HEK293 (cell line): ENCODE measurements around the gene TMEM151A.

Experiments used
- CTCF ChIA-PET: fragments of 350-600 bp; formaldehyde crosslinking; extraction: SDS; loops from one replicate; lab custom pipeline; 2021; ENCODE audit warnings: antibody characterized with exemption; lab: Yijun Ruan, JAX
- POLR2A ChIA-PET: fragments of 300-600 bp; formaldehyde crosslinking; extraction: SDS; loops from one replicate; lab custom pipeline; 2020; ENCODE audit warnings: antibody characterized with exemption, inconsistent platforms; lab: Yijun Ruan, JAX
- H3K27ac ChIP-seq: fragments of 200-500 bp; sonication (Bioruptor generic); 2 replicates; pipeline ENCODE4 v1.5.1; 2014; ENCODE audit warnings: low read depth, low read length, control low read depth, inconsistent platforms; ENCODE audit errors: extremely low read depth
- H3K36me3 ChIP-seq, 2 experiments: fragments of 200-500 bp in 1 of 2; sonication (Bioruptor generic) in 1 of 2; 1 replicate in 1 of 2; 2 replicates in 1 of 2; pipeline ENCODE4 v1.5.1; 2014 to 2017; ENCODE audit warnings: inconsistent platforms in 2 of 2, low read length in 2 of 2; ENCODE audit not compliant: control insufficient read depth in 2 of 2, insufficient read depth in 1 of 2
- H3K4me1 ChIP-seq: fragments of 200-500 bp; sonication (Bioruptor generic); 2 replicates; pipeline ENCODE4 v1.5.1; 2014; ENCODE audit warnings: mild to moderate bottlenecking, low read length, inconsistent platforms; ENCODE audit not compliant: control insufficient read depth, insufficient read depth
- H3K4me3 ChIP-seq: 2 replicates; pipeline ENCODE4 v1.5.1; 2011; ENCODE audit warnings: low read depth, mild to moderate bottlenecking, control low read depth, low read length, moderate library complexity
- H3K9me3 ChIP-seq: fragments of 200-500 bp; sonication (Bioruptor generic); 2 replicates; pipeline ENCODE4 v1.5.1; 2014; ENCODE audit warnings: low read depth, low read length, inconsistent platforms; ENCODE audit not compliant: control insufficient read depth, insufficient read depth
- KLF7 ChIP-seq: fragments of 450-650 bp; formaldehyde crosslinking; IDR thresholded peaks from 2 replicates; pipeline ENCODE4 v1.5.1; 2016; ENCODE audit warnings: missing biosample characterization, missing genetic modification characterization, borderline replicate concordance
- REPIN1 ChIP-seq: fragments of 450-650 bp; formaldehyde crosslinking; IDR thresholded peaks from 2 replicates; pipeline ENCODE4 v1.5.1; 2017; ENCODE audit warnings: missing biosample characterization, missing genetic modification characterization, low read depth
- SP7 ChIP-seq: fragments of 450-650 bp; formaldehyde crosslinking; IDR thresholded peaks from 2 replicates; pipeline ENCODE4 v1.5.1; 2016; ENCODE audit warnings: missing biosample characterization, missing genetic modification characterization
- ZNF138 ChIP-seq: fragments of 450-650 bp; formaldehyde crosslinking; IDR thresholded peaks from 2 replicates; pipeline ENCODE4 v1.5.1; 2016; ENCODE audit warnings: missing biosample characterization, missing genetic modification characterization, borderline replicate concordance
- ZNF146 ChIP-seq: fragments of 450-650 bp; formaldehyde crosslinking; IDR thresholded peaks from 2 replicates; pipeline ENCODE4 v1.5.1; 2016; ENCODE audit warnings: missing biosample characterization, missing genetic modification characterization
- ZNF223 ChIP-seq: fragments of 450-650 bp; formaldehyde crosslinking; IDR thresholded peaks from 2 replicates; pipeline ENCODE4 v1.5.1; 2016; ENCODE audit warnings: missing biosample characterization, missing genetic modification characterization
- ZNF585B ChIP-seq: fragments of 450-650 bp; formaldehyde crosslinking; IDR thresholded peaks from 2 replicates; pipeline ENCODE4 v1.5.1; 2016; ENCODE audit warnings: missing biosample characterization, missing genetic modification characterization
- ZNF600 ChIP-seq: fragments of 450-650 bp; formaldehyde crosslinking; IDR thresholded peaks from 2 replicates; pipeline ENCODE4 v1.5.1; 2016; ENCODE audit warnings: missing biosample characterization, missing genetic modification characterization
- ZNF654 ChIP-seq: fragments of 450-650 bp; formaldehyde crosslinking; IDR thresholded peaks from 2 replicates; pipeline ENCODE4 v1.5.1; 2016; ENCODE audit warnings: low read depth, missing biosample characterization, missing genetic modification characterization
- ZNF677 ChIP-seq: fragments of 450-650 bp; IDR thresholded peaks from 2 replicates; pipeline ENCODE4 v1.5.0; 2018; ENCODE audit warnings: missing biosample characterization, mild to moderate bottlenecking, missing genetic modification characterization, moderate library complexity
- ZNF747 ChIP-seq: fragments of 450-650 bp; formaldehyde crosslinking; IDR thresholded peaks from 2 replicates; pipeline ENCODE4 v1.5.1; 2016; ENCODE audit warnings: missing biosample characterization, missing genetic modification characterization
- ZNF785 ChIP-seq: fragments of 450-650 bp; formaldehyde crosslinking; IDR thresholded peaks from 2 replicates; pipeline ENCODE4 v1.5.1; 2016; ENCODE audit warnings: missing biosample characterization, missing genetic modification characterization
- ZSCAN16 ChIP-seq: fragments of 450-650 bp; formaldehyde crosslinking; IDR thresholded peaks from 2 replicates; pipeline ENCODE4 v1.5.1; 2016; ENCODE audit warnings: missing biosample characterization, missing genetic modification characterization
- TF ChIP-seq, protein P1 (sequence below): fragments of 450-650 bp; formaldehyde crosslinking; IDR thresholded peaks from 2 replicates; pipeline ENCODE4 v1.5.1; 2016; ENCODE audit warnings: missing biosample characterization, missing genetic modification characterization
- TF ChIP-seq, protein P2 (sequence below): fragments of 450-650 bp; formaldehyde crosslinking; IDR thresholded peaks from 2 replicates; pipeline ENCODE4 v1.5.1; 2016; ENCODE audit warnings: missing biosample characterization, missing genetic modification characterization
- TF ChIP-seq, protein P3 (sequence below): fragments of 450-650 bp; formaldehyde crosslinking; IDR thresholded peaks from 2 replicates; pipeline ENCODE4 v1.5.1; 2016; ENCODE audit warnings: missing biosample characterization, missing genetic modification characterization
- TF ChIP-seq, protein P4 (sequence below): fragments of 450-650 bp; formaldehyde crosslinking; IDR thresholded peaks from 2 replicates; pipeline ENCODE4 v1.5.1; 2016; ENCODE audit warnings: missing biosample characterization, missing genetic modification characterization
- TF ChIP-seq, protein P5 (sequence below): fragments of 450-650 bp; formaldehyde crosslinking; IDR thresholded peaks from 2 replicates; pipeline ENCODE4 v1.5.1; 2016; ENCODE audit warnings: missing biosample characterization, missing genetic modification characterization

The TMEM151A gene

DNA sequence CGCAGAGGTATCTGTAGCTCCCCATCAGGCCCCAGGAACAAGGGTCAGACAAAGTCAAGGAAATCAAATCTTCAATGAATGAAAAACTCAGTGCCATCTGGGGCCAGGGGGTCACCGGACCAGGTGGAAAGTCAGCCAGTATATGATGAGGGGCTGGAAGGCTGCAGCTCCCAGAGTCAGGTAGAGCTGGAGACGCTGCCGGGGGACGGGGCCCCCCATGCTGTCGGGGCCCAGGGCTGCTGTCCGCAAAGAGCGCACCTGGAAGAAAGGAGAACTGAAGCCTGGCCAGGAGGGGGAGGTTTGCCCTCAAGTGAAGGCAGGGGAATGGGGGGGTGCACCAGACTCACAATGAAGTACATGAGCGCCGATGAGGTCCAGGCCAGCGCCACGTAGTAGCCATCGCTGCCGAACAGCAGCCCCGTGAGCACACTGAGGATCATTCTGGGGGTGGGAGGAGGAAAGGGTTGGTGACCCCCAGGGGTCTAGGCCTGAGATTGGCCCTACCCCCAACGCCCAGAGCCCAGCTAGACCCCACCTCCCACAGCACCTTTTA, 7.1 kb upstream of the TMEM151A start:
- CTCF ChIA-PET, result interaction anchor here (0.8 to 1.4 kb wide), 4 partner anchors 15 to 62 kb away, joined by 3 to 6 read pairs (median 4); no protein-coding TSS in a partner anchor
- TF ChIP-seq, protein P1, sequence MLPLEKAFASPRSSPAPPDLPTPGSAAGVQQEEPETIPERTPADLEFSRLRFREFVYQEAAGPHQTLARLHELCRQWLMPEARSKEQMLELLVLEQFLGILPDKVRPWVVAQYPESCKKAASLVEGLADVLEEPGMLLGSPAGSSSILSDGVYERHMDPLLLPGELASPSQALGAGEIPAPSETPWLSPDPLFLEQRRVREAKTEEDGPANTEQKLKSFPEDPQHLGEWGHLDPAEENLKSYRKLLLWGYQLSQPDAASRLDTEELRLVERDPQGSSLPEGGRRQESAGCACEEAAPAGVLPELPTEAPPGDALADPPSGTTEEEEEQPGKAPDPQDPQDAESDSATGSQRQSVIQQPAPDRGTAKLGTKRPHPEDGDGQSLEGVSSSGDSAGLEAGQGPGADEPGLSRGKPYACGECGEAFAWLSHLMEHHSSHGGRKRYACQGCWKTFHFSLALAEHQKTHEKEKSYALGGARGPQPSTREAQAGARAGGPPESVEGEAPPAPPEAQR (tag by site-specific recombination), result no peak
- TF ChIP-seq SP7 (tag by site-specific recombination) (no peak), REPIN1 (tag by site-specific recombination) (no peak), ZNF146 (tag by site-specific recombination) (no peak), ZNF785 (tag by site-specific recombination) (no peak), ZNF600 (tag by site-specific recombination) (no peak), ZNF747 (no peak), KLF7 (no peak), ZNF223 (tag by site-specific recombination) (no peak), ZNF654 (tag by site-specific recombination) (no peak), ZNF677 (tag by site-specific recombination) (no peak), ZNF138 (tag by site-specific recombination) (no peak), ZSCAN16 (tag by site-specific recombination) (no peak), ZNF585B (tag by site-specific recombination) (no peak)
- TF ChIP-seq, protein P2, sequence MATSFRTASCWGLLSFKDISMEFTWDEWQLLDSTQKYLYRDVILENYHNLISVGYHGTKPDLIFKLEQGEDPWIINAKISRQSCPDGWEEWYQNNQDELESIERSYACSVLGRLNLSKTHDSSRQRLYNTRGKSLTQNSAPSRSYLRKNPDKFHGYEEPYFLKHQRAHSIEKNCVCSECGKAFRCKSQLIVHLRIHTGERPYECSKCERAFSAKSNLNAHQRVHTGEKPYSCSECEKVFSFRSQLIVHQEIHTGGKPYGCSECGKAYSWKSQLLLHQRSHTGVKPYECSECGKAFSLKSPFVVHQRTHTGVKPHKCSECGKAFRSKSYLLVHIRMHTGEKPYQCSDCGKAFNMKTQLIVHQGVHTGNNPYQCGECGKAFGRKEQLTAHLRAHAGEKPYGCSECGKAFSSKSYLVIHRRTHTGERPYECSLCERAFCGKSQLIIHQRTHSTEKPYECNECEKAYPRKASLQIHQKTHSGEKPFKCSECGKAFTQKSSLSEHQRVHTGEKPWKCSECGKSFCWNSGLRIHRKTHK (tag by site-specific recombination), result no peak
- TF ChIP-seq, protein P3, sequence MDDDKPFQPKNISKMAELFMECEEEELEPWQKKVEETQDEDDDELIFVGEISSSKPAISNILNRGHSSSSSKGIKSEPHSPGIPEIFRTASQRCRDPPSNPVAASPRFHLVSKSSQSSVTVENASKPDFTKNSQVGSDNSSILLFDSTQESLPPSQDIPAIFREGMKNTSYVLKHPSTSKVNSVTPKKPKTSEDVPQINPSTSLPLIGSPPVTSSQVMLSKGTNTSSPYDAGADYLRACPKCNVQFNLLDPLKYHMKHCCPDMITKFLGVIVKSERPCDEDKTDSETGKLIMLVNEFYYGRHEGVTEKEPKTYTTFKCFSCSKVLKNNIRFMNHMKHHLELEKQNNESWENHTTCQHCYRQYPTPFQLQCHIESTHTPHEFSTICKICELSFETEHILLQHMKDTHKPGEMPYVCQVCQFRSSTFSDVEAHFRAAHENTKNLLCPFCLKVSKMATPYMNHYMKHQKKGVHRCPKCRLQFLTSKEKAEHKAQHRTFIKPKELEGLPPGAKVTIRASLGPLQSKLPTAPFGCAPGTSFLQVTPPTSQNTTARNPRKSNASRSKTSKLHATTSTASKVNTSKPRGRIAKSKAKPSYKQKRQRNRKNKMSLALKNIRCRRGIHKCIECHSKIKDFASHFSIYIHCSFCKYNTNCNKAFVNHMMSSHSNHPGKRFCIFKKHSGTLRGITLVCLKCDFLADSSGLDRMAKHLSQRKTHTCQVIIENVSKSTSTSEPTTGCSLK (tag by site-specific recombination), result no peak
- TF ChIP-seq, protein P4, sequence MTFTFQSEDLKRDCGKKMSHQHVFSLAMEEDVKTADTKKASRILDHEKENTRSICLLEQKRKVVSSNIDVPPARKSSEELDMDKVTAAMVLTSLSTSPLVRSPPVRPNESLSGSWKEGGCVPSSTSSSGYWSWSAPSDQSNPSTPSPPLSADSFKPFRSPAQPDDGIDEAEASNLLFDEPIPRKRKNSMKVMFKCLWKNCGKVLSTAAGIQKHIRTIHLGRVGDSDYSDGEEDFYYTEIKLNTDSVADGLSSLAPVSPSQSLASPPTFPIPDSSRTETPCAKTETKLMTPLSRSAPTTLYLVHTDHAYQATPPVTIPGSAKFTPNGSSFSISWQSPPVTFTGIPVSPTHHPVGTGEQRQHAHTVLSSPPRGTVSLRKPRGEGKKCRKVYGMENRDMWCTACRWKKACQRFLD (tag by site-specific recombination), result no peak
- TF ChIP-seq, protein P5, sequence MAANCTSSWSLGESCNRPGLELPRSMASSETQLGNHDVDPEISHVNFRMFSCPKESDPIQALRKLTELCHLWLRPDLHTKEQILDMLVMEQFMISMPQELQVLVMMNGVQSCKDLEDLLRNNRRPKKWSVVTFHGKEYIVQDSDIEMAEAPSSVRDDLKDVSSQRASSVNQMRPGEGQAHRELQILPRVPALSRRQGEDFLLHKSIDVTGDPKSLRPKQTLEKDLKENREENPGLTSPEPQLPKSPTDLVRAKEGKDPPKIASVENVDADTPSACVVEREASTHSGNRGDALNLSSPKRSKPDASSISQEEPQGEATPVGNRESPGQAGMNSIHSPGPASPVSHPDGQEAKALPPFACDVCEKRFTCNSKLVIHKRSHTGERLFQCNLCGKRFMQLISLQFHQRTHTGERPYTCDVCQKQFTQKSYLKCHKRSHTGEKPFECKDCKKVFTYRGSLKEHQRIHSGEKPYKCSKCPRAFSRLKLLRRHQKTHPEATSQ, result no peak
- TF ChIP-seq, all 188 proteins: peak for 0
- Histone ChIP-seq H3K27ac (no peak overlapping the region), H3K4me3 (no peak overlapping the region), H3K9me3 (no peaks in the 10 kb centered on the region), H3K36me3 (peaks cover 0 to 31% of the 10 kb centered on the region in 2 experiments; a peak in 1 of 3 replicates), H3K4me1 (no peaks in the 10 kb centered on the region)
- POLR2A ChIA-PET, result interaction anchor here (1.3 kb wide), 1 partner anchor 28 kb away, joined by 3 read pairs; no protein-coding TSS in a partner anchor
